GM18909 (cell line): ENCODE results near the gene DAO.
"Not testable (repeated sequence)": the region's sequence is repeated elsewhere in the genome, so short reads cannot be mapped to it uniquely, and the experiment has no call there.

Source experiments
- ATAC-seq: cut with Tn5 transposase; IDR thresholded peaks from one replicate; pipeline ENCODE4 v1.9.1; 2021; ENCODE audit warnings: mild to moderate bottlenecking; ENCODE audit not compliant: unreplicated experiment, poor library complexity

The DAO gene

GRCh38 chr12:108847705-108848104 lies 32.2 kb upstream of the DAO start:
- ATAC-seq: no peak

- ATAC-seq: no peak
These were observed 30.2 kb upstream of the DAO start for GRCh38 chr12:108849660-108850059.

- ATAC-seq: peak; percentile 56
These were observed 28.9 kb upstream of the DAO start for GRCh38 chr12:108850854-108851573.

GRCh38 chr12:108852674-108853309 lies 27.1 kb upstream of the DAO start:
- ATAC-seq: no peak

GRCh38 chr12:108853426-108853825 lies 26.5 kb upstream of the DAO start:
- no peak for ATAC-seq

- no peak for ATAC-seq
These were observed 25.9 kb upstream of the DAO start for GRCh38 chr12:108853981-108854446.

- no peak for ATAC-seq
These were observed 25.2 kb upstream of the DAO start for GRCh38 chr12:108854451-108855283.

GRCh38 chr12:108855284-108856169 lies 24.4 kb upstream of the DAO start:
- no peak for ATAC-seq

GRCh38 chr12:108856170-108856427 lies 23.8 kb upstream of the DAO start:
- ATAC-seq: no peak

GRCh38 chr12:108856428-108857157 lies 23.3 kb upstream of the DAO start:
- peak; percentile 21 for ATAC-seq

GRCh38 chr12:108857158-108857407 lies 22.8 kb upstream of the DAO start:
- ATAC-seq: no peak

- ATAC-seq: no peak
These were observed 21.4 kb upstream of the DAO start for GRCh38 chr12:108858311-108859074.

- not testable (repeated sequence) for ATAC-seq
These were observed 20.6 kb upstream of the DAO start for GRCh38 chr12:108859141-108859922.

- no peak for ATAC-seq
These were observed 20.0 kb upstream of the DAO start for GRCh38 chr12:108859923-108860291.

- ATAC-seq: no peak
These were observed 19.4 kb upstream of the DAO start for GRCh38 chr12:108860443-108860842.

GRCh38 chr12:108861878-108862587 lies 17.9 kb upstream of the DAO start:
- ATAC-seq: no peak

GRCh38 chr12:108862588-108862959 lies 17.3 kb upstream of the DAO start:
- ATAC-seq: no peak

- no peak for ATAC-seq
These were observed 14.7 kb upstream of the DAO start for GRCh38 chr12:108865169-108865568.
